Mesothelial cell of epicardium (in vitro differentiated cells): Measurements from ENCODE around the gene ADD2. TPM values are rescaled to one million over a fixed set of nuclear protein-coding genes. Genes with fewer than 3 reads are reported as not detected.

Experiments
- DNase-seq, 2 experiments: peaks; one replicate each; pipeline ENCODE4 v3.0.0; 2021; ENCODE audit warnings: low spot score in 2 of 2; ENCODE audit not compliant: unreplicated experiment in 2 of 2
- H3K27ac Mint-ChIP-seq: 2 replicates; pipeline ENCODE4 v1.8.0; 2021; ENCODE audit warnings: mixed read lengths
- H3K27me3 Mint-ChIP-seq: 2 replicates; pipeline ENCODE4 v1.8.0; 2021; ENCODE audit warnings: low read depth, mixed read lengths
- H3K36me3 Mint-ChIP-seq: 2 replicates; pipeline ENCODE4 v1.8.0; 2021; ENCODE audit warnings: mixed read lengths
- H3K4me1 Mint-ChIP-seq: 2 replicates; pipeline ENCODE4 v1.8.0; 2021; ENCODE audit warnings: mixed read lengths
- H3K4me3 Mint-ChIP-seq: 2 replicates; pipeline ENCODE4 v1.8.0; 2021; ENCODE audit warnings: mild to moderate bottlenecking, moderate library complexity, mixed read lengths
- H3K9me3 Mint-ChIP-seq: 2 replicates; pipeline ENCODE4 v1.8.0; 2021; ENCODE audit warnings: mixed read lengths
- total RNA-seq: library from RNA; stranded (reverse); gene quantifications from 3 replicates; pipeline ENCODE4 v1.2.1, GENCODE V29; 2021
- TF ChIP-seq, protein P1 (sequence below): fragments of 200-600 bp; sonication (generic); IDR thresholded peaks from one replicate; pipeline ENCODE4 v1.5.0; 2021; ENCODE audit warnings: antibody characterized with exemption; ENCODE audit not compliant: unreplicated experiment

Gene ADD2
- total RNA-seq, 1 donor from 2014 or later, result 1.3 TPM

DNA sequence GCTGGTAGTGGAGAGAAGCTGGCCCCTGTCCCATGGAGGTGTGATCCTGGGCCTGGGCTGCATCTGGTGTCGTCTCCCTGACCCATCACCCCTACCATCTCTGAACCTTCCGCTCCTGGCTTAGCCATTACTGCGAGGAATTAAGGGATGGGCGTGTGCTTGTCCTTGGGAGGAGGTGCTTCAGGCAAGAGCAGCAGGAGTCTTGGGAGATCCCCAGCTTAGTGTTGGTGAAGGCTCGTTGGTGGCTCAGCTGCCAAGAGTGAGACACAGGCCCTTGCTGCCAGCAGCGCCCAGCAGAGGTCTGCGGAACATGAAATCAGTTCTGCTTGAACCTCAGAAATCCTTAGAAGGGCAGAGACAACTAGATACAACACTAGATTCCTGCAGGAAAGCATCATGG, 154.5 kb downstream of the ADD2 start:
- Mint-ChIP-seq H3K4me1 (no peaks in the 10 kb centered on the region), H3K27me3 (peaks cover 43% of the 10 kb centered on the region), H3K36me3 (no peaks in the 10 kb centered on the region), H3K27ac (no peak overlapping the region), H3K4me3 (no peak overlapping the region), H3K9me3 (no peaks in the 10 kb centered on the region)
- TF ChIP-seq, protein P1, sequence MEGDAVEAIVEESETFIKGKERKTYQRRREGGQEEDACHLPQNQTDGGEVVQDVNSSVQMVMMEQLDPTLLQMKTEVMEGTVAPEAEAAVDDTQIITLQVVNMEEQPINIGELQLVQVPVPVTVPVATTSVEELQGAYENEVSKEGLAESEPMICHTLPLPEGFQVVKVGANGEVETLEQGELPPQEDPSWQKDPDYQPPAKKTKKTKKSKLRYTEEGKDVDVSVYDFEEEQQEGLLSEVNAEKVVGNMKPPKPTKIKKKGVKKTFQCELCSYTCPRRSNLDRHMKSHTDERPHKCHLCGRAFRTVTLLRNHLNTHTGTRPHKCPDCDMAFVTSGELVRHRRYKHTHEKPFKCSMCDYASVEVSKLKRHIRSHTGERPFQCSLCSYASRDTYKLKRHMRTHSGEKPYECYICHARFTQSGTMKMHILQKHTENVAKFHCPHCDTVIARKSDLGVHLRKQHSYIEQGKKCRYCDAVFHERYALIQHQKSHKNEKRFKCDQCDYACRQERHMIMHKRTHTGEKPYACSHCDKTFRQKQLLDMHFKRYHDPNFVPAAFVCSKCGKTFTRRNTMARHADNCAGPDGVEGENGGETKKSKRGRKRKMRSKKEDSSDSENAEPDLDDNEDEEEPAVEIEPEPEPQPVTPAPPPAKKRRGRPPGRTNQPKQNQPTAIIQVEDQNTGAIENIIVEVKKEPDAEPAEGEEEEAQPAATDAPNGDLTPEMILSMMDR, result no peak
- no peak for DNase-seq

DNA sequence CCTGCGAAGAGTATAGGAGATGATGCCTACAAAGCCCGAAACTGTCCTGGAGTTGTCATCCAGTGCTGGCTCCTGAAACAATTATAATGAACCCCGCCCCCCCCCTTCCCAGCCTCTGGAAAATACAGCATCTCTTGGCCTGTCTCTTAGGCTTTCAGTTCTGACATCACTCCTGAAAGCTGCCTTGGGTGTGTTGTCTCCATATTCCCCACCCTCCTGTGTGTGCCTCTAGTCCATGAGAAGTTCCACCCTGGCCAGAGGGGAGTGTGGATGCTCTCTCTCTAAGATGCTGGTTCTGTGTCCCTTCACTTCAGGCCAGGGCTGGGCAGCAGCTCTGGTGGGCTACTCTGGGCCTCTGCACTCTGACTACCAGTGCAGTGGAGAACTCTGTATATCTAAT, 155.4 kb downstream of the ADD2 start:
- TF ChIP-seq, protein P1, result no peak
- Mint-ChIP-seq H3K27me3 (peaks cover 44% of the 10 kb centered on the region), H3K4me3 (no peak overlapping the region), H3K27ac (no peak overlapping the region), H3K36me3 (no peaks in the 10 kb centered on the region), H3K4me1 (no peaks in the 10 kb centered on the region), H3K9me3 (no peaks in the 10 kb centered on the region)
- DNase-seq, result no peak

DNA sequence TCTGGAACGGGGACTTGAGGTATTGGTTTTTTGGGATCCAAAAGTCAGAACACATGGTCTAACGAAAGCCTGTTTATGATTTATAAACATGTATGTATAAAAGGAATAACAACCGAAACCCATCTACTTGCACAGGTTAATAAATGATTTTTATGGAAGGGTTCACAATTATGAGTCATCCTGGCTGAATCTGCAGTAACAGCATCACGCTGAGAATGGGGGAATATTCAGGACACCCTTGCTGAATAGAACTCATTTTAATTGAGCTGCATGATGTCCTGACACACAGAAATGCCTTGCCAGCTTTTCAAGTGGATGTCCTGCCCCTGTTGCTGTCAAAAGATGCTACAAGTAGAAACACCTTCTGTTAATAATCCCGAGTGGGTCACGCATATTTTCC, 159.6 kb downstream of the ADD2 start:
- no peak overlapping the region for H3K27ac Mint-ChIP-seq
- TF ChIP-seq, protein P1, result no peak

DNA sequence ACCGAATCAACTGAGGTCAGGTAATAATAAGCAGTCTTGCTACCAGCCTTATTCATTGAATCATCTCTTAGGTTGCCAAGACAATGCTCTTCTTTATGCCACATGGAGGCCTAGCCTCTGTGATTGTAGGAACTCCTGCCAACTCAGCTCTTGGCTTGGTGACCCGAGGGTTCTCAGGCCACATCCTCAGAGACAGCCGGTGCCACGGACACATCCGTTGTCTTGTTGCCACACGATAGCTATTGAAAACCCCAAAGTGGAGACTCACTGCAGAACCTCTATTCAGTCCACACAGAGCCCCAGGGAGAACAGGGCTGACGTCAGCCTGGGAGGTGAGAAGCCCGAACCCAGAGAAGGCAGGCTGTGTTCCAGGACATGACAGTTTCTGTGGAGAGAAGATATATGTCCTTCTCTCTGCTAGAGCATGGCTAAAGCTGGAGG, 160.9 kb downstream of the ADD2 start:
- Mint-ChIP-seq H3K27me3 (peaks cover 63% of the 10 kb centered on the region), H3K4me1 (no peaks in the 10 kb centered on the region), H3K36me3 (no peaks in the 10 kb centered on the region), H3K27ac (no peak overlapping the region), H3K9me3 (no peaks in the 10 kb centered on the region), H3K4me3 (no peak overlapping the region)
- no peak for DNase-seq
- TF ChIP-seq, protein P1, result no peak

More for the DNA sequence above, 159.6 kb downstream of the ADD2 start:
- Mint-ChIP-seq H3K4me1 (no peaks in the 10 kb centered on the region), H3K27me3 (peaks cover 63% of the 10 kb centered on the region), H3K9me3 (no peaks in the 10 kb centered on the region), H3K36me3 (no peaks in the 10 kb centered on the region), H3K4me3 (no peak overlapping the region)
- no peak for DNase-seq

Other genes starting within 250 kb of the ADD2 start
- 0.77 to 0.96 TPM (median 0.78 TPM) in 3 replicates for gene TGFA, start 214.4 kb downstream of the ADD2 start, total RNA-seq
- gene FIGLA, start 22.4 kb upstream of the ADD2 start, total RNA-seq, result not detected in 3 replicates
- not detected in 3 replicates for gene CLEC4F, start 52.4 kb upstream of the ADD2 start, total RNA-seq
- gene CD207, start 67.6 kb upstream of the ADD2 start, total RNA-seq, result not detected in 3 replicates
- 0.22 to 0.34 TPM (median 0.27 TPM) in 3 replicates for gene VAX2, start 132.4 kb upstream of the ADD2 start, total RNA-seq
- 0.44 to 0.66 TPM in 2 of 3 replicates, not detected in the other for gene ATP6V1B1, start 167.7 kb upstream of the ADD2 start, total RNA-seq
- gene ANKRD53, start 210.4 kb upstream of the ADD2 start, total RNA-seq, result 3.6 to 4.9 TPM (median 4.0 TPM) in 3 replicates
- gene TEX261, start 226.7 kb upstream of the ADD2 start, total RNA-seq, result 33.0 to 34.1 TPM (median 33.8 TPM) in 3 replicates